GM21515 (cell line): ENCODE results near the gene PCBP3.
"Not testable (repeated sequence)": the region's sequence is repeated elsewhere in the genome, so short reads cannot be mapped to it uniquely, and the experiment has no call there.

Experiments
- ATAC-seq: cut with Tn5 transposase; IDR thresholded peaks from one replicate; pipeline ENCODE4 v1.9.1; 2021; ENCODE audit not compliant: unreplicated experiment

PCBP3 gene

DNA sequence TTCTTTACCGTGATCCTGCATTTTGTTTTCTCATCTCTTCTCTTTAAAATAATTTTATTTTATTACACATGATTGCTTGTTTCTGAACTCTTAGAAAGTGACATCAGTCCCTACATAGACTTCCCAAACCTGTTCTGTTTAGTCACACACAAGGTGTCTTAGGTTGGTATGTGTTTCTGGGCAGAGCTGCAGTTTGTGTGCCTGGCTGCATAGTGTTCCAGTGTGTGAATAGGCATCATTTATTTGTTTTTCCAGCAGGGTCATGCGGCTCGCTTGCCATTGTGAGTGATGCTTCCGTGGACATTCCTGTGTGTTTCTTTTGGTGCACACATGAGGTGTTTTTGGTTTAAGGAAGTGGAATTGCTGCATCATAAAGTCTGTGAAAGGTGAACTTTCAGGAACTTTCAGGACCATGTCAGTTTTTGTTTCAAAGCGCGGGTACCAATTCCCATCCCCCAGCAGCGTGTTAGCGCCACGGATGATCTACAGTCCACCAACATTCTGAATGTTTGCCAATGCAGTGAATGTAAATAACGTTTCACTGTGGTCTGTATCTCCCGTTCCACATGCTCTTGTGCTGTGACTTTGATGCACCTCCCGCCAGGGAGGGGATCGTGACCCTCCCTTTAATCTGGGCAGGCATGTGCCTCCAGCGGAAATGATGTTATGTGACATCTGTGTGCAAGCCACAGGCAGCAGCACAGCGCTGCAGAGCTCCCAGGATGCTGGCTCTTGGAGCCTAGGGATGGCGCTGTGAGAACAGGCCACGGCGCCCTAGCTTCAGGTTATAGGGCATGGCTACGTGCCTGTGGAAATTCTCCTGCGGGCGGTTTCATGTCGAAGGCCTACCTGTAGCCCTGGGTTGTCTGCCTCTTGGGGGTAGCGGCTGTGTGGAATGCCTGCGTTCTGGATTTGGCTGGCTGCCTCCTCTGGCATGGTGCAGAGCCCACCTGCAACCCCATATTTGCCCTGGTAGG lies 193.5 kb downstream of the PCBP3 start:
- ATAC-seq, result no peak

DNA sequence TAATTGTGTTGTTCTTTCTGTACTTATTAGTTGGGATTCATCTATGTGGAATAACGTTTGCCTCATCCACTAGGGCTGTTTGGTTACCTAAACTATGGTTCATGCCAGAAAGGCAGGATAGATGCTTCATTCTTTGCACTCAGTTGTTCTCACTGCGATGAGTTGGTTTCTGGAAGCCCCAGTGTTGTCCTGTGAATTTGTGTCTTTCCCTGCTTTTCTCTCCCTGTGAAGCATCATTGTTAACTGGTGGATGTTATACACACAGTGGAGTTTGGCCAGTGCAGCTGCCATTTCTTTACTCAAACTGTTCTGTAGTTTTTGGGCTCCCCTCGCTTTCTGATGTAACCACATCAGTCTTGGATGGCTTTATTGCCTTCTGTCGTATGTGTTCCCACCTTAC lies 194.4 kb downstream of the PCBP3 start:
- ATAC-seq, result no peak

- ATAC-seq, result no peak
These were observed 195.1 kb downstream of the PCBP3 start for GRCh38 chr21:45838634-45839033.

DNA sequence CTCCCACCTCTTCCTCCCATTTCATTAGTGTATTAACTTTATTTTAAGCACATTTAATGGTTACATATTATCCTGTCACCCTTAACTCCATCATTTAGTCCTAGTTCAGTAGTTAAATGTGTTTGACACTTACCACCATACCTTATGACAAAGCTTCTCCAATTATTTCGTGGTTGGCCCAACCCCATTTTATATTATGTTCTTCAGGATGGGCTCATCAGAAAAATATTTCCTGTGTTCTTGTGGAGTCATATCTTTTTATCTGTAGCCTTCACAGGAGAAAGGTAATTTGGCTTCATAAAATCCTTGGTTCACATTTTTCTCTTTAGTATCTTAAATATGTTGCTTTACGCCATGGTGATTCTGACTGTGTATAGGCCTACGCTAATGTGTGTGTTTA lies 195.7 kb downstream of the PCBP3 start:
- ATAC-seq, result no peak

GRCh38 chr21:45841033-45841432 lies 197.5 kb downstream of the PCBP3 start:
- ATAC-seq, result no peak

DNA sequence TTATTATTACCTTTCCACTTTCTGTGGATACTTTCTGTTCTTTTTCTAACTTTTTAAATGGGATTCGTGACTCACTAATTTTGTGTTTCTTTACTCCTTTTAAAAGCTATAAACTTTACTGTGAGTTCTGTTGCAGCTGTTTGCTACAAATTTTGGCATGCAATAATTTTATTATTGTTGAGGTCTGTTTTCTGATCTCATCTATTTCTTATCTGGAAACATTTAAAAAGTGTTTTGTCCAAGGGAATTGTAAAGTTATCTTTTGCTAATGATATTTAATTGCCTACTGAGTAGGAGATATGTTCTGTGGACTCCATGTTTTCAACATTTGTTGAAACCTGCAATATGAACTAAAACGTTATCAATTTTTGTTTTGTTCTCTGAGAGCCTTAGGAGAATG lies 199.9 kb downstream of the PCBP3 start:
- no peak for ATAC-seq

DNA sequence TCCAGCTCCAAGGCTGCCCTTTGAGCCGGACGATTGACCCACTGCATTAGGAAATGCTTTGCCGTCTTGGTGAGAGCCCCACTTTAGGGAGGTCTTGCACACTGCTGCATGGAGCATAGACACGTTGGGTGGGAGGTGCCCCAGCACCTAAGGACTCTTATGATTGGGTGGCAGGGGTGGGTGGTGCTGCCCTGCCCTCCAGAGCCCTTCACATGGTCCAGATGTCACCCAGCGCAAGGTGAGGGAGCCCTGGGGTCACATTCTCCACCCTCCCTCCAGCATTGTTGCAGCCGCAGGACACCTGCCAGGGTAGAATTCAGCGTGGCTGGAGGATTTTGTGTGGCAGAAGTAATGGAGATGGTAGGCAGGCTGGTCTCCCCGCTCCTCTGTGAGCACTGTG lies 200.7 kb downstream of the PCBP3 start:
- ATAC-seq, result no peak

GRCh38 chr21:45845063-45845769 lies 201.7 kb downstream of the PCBP3 start:
- no peak for ATAC-seq

- no peak for ATAC-seq
These were observed 202.2 kb downstream of the PCBP3 start for GRCh38 chr21:45845770-45846090.

DNA sequence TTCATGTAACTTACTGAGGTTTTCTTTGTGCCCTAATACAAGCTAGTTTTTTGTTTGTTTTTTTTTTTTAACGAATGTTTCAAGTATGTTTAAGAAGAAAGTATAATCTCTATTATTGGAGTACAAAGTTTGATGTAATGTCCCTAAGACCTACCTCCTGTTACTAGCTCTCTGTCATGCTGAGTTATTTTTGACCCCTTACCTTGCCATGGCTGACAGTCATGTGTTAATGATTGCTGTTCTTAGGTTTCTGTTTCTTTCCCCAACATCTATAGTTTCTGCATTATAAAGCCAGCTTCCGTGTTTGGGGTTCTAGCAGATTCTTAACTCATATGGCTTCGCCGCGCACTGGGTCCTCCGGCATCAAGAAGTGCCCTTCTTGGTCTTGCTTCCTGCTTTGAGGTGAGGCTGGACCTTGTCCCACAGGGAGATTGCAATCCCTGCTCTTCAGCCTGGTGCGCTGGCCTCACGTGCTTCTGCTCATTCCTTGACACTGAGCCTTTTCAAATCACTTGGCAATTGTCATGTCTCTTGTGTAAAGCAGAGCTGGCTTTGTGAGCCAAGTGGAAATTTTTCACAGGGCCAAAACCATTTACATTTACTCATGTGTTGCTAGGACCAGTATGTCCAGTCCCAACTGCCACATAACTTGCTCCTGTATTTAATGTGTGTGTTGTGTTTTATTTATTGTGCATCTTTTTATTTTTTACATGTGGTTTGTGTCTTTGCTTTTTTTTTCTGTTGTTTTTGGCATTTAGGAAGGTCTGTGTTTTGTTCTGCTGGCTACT lies 203.0 kb downstream of the PCBP3 start:
- ATAC-seq, result no peak

GRCh38 chr21:45847870-45848269 lies 204.3 kb downstream of the PCBP3 start:
- ATAC-seq, result no peak

DNA sequence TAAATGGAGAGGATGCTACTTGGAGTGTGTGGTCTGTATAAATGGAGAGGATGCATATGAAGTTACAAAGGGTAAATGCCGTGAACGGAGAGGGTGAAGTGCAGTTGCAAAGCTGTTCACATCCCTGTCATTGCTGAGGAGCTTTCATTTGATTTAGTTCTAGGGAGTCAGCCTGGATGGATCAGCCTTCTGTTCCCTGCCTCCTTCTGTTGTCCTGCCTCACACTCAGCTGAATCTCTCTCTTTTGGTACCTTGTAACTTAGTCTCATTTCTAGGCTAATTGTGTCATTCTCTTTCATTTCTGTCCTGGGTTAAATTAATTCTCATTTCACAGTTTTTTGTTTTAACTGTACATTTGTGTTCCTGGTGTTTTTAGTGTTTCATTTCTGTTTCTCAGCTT lies 204.8 kb downstream of the PCBP3 start:
- ATAC-seq, result no peak

DNA sequence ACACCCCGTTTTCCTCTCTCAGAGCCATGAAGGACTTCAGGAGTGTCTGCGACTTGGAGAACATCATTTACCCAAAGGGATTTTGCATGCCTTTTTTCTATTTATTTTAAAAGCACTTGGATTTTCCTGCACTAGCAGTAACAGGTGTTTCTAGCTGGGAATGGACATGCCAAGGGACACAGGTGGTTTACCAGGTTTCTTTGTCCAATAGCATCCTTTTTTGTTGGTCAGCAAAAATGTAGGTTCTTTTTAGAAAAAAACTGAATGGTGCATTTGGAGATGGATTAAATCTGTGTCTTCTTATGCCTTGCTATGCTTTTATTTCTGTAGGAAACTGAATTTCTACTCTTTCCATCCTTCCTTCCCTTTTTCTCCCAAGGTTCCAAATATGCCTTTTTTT lies 205.3 kb downstream of the PCBP3 start:
- no peak for ATAC-seq

- no peak for ATAC-seq
These were observed 206.1 kb downstream of the PCBP3 start for GRCh38 chr21:45849651-45850050.

- ATAC-seq, result no peak
These were observed 206.7 kb downstream of the PCBP3 start for GRCh38 chr21:45850181-45850580.

- not testable (repeated sequence) for ATAC-seq
These were observed 208.9 kb downstream of the PCBP3 start for GRCh38 chr21:45852386-45852785.

- ATAC-seq, result no peak
These were observed 209.4 kb downstream of the PCBP3 start for GRCh38 chr21:45852886-45853400.

DNA sequence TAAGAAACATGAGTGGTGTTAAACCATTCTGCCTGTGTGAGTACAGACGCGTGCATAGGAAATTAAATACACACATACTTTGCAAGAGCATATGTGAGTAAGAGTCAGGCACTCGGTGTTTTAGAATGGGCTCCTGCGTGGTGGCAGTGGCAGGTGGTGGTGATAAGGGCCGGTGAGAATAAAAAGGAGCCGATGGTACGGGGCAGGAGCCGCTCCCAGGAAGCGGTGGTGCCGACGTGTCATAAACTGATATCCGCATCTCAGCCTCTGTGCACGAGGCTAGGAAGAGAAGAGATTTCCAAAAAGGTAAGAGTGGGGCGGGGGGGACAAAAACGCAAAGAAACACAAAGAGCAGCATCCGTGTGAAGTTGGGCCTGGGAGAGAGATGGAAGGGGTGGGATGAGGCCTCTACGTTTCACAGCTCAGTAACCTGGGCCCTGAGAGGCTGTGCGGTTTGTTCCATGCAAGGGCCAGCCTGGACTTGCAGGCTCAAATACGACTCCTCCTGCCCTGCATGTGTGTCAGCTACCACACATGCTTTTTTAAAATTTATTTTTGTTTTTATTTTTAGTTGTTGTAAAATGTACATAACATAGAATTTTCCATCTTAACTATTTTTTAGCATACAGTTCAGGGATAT lies 210.3 kb downstream of the PCBP3 start:
- ATAC-seq, result no peak

DNA sequence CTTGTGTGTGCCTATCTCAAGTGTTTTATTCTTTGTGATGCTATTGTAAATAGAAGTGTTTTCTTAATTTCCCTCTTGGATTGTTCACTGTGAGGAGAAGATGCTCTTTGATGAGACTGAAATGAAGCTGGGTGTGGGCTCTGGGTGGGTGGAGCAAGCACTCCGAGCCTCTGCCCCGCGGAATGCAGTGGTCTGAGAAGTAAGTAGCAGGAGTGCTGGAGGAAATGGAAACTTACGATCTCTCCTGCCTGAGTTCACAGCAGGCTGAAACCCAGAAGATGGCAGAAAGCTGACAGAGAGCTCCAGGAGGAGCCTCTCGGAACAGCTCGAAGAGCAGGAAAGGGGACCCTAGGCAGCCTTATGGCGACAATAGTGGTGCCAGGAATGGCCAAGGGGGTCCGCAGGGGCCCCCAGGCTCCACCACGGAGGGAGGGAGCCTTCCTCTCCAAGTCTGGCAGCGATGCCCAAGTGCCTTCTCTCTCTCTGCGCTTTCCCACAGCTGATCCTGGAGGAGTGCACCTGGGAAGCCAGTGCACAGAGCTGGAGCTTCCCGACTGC lies 211.2 kb downstream of the PCBP3 start:
- ATAC-seq, result no peak

DNA sequence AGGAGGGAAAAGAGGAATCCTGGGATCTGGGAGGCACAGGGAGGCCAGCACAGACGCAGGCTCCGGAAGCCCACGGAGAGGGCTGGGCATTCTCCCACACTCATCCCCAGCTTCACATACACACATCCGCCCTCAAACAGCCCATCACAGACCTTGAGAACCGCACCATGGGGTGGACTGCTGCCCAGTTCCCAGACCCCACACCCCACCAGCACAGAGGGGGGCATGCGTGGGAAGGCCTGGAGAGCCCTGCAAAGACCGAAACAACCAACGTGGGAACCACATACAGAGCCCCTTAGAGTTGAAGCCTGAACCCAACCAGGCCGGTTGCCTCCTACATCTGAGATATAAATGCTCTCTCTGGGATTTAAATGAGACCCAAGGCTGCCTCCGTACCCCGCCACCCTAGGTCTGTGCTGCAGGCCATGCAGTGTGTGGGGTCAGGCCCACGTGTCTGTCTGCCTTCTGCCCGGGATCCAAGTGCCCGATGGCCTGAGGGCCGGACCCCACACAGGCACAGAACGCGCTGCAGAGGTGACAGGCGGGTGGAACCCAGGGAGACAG lies 211.8 kb downstream of the PCBP3 start:
- ATAC-seq, result no peak
